Stimulated activated CD4-positive, alpha-beta T cell treated with anti-CD3 and anti-CD28 coated beads, Interleukin-1b, Interleukin-23, amount 100 ng/mL, for 1 hour (primary cell): Measurements from ENCODE around the gene APOL1.
"Not testable (repeated sequence)": the region's sequence is repeated elsewhere in the genome, so short reads cannot be mapped to it uniquely, and the experiment has no call there.

Experiments used
- DNase-seq, 2 donors: peaks; one replicate each; pipeline ENCODE4 v3.0.0-alpha.2; 2020; ENCODE audit warnings: low read depth in 2 of 2

The APOL1 gene, protein sequence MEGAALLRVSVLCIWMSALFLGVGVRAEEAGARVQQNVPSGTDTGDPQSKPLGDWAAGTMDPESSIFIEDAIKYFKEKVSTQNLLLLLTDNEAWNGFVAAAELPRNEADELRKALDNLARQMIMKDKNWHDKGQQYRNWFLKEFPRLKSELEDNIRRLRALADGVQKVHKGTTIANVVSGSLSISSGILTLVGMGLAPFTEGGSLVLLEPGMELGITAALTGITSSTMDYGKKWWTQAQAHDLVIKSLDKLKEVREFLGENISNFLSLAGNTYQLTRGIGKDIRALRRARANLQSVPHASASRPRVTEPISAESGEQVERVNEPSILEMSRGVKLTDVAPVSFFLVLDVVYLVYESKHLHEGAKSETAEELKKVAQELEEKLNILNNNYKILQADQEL

DNA sequence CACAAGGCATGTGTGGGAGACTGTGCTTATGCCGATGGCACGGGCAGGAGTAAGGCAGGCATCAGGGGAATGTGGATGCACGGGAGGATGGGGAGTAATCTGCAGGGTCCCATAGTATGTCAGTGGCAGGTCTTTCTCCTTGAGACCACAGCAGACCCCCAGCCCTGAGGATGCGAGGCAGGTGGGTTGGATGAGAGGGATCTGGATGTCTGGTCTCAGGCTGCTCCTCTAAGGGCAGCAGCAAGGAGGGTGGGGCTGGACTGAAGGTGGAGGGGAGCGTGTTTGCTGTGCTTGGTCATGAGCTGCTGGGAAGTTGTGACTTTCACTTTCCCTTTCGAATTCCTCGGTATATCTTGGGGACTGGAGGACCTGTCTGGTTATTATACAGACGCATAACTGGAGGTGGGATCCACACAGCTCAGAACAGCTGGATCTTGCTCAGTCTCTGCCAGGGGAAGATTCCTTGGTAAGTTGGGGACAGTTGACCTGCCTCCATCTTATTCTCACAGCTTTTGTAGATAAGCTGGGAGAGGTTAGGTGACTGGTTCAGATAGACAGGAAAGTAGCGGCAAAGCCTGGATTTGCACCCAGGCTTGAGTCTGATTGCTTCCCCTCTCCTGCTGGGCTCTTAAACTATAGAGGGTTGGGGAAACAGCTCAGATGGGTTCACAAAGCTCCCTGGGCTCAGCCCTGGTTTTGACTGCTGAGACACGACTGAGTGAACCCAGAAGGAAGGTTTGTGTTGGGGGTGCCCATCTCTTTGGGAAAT is at the start of gene APOL1:
APOL1 (plus strand) TSS at position 380 of the 769 bp plus-strand sequence. CDS start 1,823 bp downstream, outside the sequence.
- DNase-seq, result no peak

DNA sequence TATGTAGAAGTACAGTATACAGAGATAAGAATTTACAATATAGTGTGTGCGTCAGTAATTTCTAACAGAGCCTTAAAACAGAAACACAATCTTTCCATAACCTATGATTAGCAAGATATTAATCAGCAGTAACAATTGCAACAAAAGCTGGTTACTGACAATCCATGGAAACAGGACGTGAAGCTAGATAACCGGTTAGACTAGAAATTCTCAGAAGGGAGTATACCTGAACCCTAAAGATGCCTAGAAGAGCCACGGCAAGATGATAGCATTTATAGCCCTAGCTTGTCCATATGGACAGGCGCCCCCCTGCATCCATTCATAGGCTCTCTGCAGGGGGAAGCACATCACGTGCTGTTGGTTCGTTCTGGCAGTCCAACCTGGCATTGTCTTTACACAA is 49.5 kb upstream of the APOL1 start:
- DNase-seq, result not testable (repeated sequence)

DNA sequence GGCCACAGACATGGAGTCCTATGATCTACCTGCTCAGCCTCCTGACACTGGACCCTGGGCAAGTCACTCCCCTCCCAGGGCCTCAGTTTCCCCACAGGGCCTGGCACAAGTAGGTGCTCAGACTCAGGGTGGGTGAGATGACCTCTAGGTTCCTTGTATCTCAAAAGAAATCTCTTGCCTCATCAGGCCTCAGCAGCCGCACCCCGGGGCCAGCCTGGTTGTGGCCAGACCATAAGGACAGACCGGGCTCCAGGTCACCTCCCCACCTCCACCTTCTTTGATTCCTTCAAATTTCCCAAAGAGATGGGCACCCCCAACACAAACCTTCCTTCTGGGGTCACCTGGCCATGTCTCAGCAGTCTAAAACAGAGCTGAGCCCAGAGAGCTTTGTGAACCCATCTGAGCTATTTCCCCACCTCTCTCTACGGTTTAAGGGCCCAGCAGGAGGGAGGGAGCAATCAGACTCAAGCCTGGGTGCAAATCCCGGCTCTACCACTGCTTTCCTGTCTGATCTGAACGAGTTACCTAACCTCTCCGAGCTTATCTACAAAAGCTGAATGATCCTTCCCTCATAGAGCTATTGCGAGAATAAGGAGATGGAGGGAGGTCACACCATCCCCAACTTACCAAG is 48.8 kb upstream of the APOL1 start:
- DNase-seq, result no peak

DNA sequence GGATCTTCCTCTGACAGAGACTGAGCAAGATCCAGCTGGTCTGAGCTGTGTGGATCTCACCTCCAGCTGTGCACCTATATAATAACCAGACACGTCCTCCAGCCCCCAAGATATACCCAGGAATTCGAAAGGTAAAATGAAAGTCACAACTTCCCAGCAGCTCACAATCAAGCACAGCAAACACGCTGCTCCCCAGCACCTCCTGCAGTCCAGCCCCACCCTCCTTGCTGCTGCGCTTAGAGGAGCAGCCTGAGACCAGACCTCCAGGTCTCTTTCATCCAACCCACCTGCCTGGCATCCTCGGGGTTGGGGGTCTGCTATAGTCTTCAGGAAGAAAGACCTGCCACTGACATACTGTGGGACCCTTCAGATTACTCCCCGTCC is 48.3 kb upstream of the APOL1 start:
- DNase-seq, result no peak

DNA sequence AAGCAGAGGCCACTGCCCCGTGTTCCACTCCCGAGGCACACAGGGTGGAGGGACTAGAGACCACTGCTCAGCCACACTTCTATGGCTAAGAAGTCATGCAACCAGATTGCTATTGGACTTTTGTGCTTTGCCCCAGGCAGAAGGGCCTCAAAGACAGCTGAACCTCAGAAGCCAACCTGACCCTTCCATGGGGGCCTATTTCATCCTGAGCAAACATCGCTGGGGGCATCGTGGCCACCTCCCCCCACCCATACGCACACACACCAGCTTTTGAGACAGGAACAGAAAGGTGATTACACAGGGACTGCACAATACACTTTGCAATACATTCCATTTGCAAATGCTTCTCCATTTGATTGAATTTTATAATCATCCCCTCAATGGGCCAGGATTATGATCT is 47.4 kb upstream of the APOL1 start:
- not testable (repeated sequence) for DNase-seq

DNA sequence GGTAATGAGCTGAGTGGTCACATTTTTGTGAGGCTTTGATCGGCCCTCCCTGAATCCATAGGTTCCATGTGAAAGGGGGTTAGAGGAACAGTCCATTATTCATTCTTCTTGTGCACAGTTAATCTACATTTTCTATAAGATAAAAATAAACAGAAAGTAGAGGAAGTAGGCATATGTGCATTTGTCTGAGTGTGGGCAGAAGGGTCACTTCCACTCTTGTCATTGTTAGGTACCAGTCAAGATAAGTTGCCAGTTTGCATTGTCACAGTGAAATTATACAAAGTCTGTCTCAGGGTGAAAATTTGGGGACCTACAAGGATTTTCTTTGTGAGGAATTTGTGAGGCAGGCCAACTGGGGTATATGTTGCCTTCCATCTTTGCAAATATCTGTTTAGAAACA is 46.7 kb upstream of the APOL1 start:
- DNase-seq, result no peak

DNA sequence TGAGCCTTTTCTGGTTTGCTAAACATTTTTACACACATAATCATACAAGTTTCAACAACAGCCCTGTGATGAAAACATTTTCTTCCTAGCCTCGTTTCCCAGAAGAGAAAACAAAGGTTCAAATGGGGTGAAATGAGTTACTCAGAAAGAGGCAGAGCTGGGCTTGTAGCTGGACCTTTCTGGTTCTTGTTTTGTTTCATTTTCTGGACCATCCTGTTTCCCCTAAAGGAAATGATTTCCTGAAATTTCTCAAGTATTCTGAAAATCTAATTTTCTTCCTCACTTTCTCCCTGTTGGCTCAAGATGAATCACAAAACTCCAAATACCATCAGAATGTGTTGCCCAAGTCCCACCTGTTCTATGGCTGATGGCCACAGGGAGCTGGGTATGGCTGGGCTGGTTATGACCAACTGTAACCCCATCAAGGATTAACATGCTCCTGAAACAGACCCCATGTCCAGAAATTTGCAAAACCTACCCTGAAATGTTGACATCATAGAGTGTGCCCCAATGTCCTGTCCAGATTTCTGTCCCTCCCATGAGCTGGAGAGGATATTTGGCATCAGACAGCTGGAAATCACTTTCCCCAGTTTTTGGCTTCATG is 44.7 kb upstream of the APOL1 start:
- DNase-seq, result no peak

DNA sequence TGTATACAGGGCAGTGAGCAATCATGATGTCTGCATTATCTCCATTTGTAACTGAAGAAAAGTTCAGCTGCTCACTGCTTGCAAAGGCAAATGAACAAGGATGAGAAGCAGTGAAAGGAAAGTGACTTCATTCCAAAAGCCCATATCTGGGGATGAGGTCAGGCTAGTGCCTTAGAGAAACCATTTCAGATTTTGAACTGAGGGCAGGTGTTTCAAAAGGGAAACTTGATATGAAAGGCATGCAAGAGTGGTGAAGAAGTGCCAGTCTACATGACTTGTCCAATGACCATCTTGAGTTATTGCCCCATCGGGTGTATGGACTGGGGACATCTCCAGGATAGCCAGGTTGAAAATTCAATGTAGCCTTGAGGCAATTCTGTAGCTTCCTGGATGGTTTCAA is 44.0 kb upstream of the APOL1 start:
- no peak for DNase-seq

DNA sequence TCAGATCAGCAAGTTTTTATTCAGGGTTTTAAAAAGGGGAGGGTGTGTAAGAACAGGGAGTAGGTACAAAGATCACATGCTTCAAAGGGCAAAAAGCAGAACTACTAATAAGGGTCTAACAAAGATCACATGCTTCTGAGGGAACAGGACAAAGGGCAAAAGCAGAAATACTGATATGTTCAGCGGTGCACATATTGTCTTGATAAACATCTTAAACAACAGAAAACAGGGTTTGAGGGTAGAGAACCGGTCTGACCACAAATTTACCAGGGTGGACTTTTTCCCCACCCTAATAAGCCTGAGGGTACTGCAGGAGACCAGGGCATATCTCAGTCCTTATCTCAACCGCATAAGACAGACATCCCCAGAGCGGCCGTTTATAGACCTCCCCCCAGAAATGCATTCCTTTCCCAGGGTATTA is 43.4 kb upstream of the APOL1 start:
- not testable (repeated sequence) for DNase-seq

DNA sequence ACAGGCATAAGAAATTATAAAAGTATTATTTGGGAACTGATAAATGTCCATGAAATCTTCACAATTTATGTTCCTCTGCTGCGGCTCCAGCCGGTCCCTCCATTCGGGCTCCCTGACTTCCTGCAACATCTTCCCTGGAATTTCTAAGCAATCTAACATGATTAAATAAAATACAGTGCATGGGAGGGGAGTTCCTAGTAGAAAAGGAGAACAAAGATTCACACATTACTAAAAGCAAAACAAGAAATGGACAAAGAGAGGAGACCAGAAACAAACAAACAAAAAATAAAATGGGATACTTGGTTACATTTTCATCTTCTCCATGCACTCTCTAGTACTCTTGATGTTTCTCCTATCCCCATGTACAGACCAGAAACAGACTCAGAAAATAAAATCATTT is 42.7 kb upstream of the APOL1 start:
- DNase-seq, result no peak

DNA sequence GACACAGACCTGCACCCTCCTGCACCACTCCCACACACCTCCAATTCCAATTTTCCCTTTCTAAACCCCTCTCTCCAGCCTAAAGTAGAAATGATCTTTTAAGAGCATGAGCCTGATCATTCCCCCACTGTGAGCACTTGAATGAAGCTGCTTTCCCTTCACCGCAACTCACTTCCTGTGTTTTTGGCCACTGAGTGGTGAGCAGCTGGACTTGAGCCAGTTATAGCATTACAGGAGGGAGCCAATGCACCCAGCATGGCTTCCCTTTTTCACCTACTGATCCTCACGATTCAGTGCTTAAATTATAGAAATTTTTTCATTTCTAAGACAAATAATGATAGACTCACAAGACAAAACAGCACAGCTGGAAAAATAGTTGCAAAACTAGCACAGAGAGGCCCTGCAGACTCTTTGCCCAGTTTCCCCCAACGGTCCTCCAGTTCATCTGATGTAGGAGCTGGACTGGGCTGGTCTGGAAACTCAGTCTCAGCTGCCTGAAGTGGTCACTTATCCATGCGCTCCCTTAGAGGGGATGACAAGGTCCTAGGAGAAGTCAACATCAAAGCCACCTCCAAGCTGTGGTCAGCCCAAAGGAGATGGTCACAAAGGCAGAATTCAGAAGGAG is 41.6 kb upstream of the APOL1 start:
- DNase-seq, result no peak

DNA sequence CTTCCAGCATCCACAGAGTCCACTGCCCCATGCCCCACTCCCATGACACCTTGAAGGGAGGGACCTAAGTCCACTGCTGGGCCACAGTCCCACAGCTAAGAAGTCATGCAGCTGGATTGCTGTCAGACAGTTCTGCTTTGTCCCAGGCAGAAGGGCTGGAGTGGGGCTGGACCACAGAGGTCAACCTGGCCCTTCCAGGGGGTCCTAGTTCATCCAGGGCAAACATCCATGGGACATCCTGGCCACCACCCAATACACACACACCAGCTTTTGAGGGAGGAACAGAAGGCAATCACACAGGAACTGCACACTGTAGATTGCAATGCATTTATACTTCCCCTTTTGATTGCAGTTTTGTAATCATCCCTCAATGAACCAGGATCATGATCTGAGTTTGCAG is 40.0 kb upstream of the APOL1 start:
- DNase-seq, result no peak

DNA sequence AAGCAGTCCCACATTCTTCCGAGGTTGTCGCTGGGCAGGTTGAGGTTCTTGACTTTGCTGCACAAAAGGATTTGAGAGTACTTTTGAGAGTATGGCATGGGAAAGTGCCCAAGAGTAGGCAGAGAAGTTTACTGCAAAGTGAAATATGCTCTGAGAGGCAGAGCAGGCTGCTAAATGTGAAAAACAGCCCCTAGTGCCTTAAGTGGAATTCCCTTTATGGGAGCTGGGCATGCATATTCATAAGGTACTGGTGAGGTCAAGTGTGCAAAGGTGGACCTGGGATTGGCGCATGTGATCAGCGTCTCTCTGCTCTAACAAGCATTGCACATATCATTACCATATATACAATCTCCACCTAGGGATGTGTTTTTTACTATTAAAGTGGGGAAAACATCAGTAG is 39.3 kb upstream of the APOL1 start:
- DNase-seq, result no peak

DNA sequence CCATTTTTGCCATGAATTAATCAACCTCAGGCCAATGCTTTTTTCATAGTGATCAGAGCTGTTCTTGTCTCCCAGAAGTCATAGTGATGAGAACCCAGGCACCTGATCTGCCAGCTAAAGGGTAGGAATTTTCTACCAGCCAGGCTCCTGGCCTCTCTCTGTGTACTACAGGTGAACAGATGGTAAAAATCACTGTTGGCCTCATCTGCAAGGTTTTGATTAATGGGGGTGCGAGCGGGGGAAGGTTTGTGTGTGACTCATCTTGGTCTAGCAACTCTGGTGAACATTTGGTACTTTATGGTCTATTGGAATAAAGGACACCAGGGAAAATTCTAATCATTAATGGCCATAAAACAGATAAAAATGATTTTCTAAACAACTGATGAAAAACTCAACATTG is 37.0 kb upstream of the APOL1 start:
- no peak for DNase-seq

DNA sequence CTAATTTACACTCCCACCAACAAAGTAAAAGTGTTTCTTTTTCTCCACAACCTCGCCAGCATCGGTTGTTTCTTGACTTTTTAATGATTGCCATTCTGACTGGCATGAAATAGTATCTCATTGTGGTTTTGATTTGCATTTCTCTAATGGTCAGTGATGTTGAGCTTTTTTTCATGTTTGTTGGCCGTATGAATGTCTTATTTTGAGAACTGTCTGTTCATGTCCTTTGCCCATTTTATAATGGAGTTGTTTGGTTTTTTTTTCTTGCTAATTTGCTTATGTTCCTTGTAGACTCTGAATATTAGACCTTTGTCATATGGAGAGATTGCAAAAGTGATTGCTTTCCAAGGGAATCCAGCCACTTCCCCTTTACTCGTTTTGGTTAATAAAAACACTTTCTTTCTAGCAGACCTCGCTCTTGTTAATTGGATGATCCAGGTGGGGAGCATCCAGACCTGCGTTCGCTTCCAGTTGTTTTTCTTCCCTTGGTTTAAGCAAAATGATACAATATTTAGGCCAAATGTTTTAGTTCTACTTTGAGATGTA is 34.2 kb upstream of the APOL1 start:
- no peak for DNase-seq

DNA sequence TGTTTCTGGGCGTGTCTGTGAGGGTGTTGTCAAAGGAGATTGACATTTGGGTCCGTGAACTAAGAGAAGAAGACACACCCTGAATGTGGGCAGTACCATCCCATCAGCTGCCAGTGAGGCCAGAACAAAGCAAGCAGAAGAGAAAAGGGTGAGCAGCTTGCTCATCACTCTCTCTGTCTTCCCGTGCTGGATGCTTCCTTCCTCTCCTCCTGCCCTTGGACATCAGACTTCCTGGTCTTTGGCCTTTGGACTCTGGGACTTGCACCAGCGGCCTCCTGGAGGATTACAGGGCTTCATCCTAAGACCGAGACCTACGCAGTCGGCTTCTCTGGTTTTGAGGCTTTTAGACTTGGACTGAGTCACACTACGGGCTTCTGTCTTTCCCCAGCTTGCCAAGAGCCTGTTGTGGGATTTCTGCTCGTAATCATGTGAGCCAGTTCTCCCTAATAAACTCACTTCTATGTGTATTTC is 32.4 kb upstream of the APOL1 start:
- no peak for DNase-seq

DNA sequence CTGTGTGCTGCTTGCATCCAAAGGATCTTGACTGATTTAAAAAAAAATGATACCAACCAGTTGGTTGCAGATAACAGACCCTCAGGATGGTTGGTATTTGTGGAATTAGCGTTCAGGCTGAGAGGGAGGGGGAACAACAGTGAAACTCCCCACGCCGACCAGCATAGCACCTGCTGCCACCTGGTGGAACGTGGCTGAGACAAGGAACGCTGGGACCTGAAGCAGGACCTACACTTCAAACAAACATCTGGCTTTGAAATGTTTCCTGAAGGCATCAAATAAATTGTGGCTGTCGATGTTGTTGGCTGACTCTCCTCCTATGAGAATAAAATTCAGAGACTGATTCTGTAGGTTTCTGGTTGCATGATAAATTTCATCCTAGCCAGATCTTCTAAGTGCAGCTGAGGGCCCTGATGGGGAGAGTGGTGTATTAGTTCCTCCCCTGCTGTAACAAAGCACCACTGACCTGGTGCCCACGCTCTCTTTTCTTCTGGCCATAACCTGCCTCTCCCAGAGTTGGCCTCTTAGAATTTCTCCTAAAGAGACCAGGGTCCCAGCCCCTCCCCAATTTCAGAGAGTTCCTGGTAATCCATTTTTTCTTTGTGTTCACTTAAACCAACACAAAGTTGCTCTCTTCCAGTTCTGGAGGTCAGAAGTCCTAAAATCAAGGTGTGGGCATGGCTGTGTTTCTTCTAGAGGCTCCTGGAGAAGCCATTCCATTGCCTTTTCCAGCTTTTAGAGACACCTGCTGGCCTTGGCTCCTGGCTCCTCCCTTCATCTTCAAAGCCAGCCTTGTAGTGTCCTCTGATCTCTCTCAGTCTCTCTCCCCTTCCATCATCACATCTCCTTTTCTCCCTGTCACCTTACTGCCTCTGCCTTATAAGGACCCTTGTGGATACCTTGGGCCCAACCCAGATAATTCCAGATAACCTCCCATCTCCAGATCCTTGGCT is 30.9 kb upstream of the APOL1 start:
- no peak for DNase-seq

DNA sequence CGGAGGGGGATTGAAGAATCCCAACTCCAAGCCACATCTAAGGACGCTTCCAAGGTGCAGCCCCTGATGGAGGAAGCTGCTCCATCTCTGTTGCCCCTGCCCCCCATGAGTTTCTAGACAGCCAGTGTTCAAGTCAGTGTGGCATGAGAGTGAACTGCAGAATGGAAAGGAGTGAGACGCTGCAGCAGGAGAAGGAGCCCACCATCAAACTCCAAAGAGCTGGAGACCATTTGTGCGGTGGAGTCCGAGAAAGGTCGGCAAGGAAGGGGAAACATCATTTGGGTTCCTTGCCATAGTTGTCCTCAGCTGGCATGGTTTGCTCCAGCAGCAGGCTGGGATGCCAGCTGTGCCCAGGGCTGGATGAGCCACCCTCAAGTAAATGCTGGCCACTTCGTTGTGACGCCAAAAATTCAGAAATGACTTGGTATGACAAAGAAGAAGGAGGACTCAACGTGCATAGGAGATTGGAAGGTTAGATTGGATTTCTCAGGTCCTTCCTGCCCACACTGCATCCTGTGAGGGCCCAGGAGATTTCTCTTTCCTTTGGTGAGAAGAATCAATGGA is 30.0 kb upstream of the APOL1 start:
- DNase-seq, result no peak

DNA sequence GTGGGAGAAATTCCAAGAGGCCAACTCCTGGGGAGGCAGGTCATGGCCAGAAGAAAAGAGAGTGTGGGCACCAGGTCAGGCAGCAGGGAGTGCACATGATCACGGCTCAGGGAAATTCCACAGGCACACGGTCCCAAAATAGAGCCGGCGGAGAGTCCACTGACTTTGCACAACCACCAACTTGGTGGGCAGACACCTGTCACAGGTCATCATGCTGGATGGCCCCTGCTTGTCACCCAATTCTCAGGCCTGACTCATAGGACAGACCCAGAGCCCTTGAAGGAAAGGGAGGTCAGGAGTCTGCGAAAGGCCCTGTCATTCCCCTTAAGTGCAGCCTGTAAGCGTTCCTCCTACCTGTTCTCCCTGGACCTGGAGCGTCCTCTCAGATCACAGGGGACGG is 29.4 kb upstream of the APOL1 start:
- no peak for DNase-seq

DNA sequence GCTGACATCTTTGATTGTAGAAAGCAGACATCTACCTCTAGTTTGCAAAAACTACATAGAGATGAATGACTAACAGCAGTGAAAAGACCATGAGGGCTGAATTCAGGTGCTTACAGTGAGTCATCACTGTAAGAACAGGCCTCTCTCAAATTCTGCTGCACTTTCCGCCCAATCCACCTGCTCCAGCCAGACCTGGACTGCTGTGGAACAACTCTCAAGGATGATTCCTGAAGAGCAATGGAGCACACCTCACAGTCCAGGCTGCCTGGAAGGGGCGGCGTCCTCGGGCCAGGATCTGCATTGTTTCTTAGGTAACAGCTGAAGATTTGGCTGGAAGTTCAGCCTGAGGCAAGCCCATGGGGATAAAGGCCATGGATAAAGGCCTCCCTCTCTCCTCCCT is 28.7 kb upstream of the APOL1 start:
- no peak for DNase-seq
